GM23248 (cell line): Measurements from ENCODE around the gene PIEZO2. TPM values are rescaled to one million over a fixed set of nuclear protein-coding genes. Genes with fewer than 3 reads are reported as not detected.

Source experiments
- DNase-seq: peaks from one replicate; pipeline ENCODE4 v3.0.0-alpha.2; 2015
- H2AFZ ChIP-seq: fragments of 200-600 bp; sonication (generic); 2 replicates; pipeline ENCODE4 v1.6.1; 2016; ENCODE audit warnings: antibody characterized with exemption
- H3F3A ChIP-seq: fragments of 200-600 bp; sonication (generic); 2 replicates; pipeline ENCODE4 v1.6.1; 2016; ENCODE audit warnings: mild to moderate bottlenecking, antibody characterized with exemption, mixed run types; ENCODE audit not compliant: insufficient read depth
- H3K27ac ChIP-seq: fragments of 200-600 bp; sonication (generic); 2 replicates; pipeline ENCODE4 v1.5.1; 2016; ENCODE audit warnings: mild to moderate bottlenecking
- H3K27me3 ChIP-seq: fragments of 200-600 bp; sonication (generic); replicated peaks from 2 replicates; pipeline ENCODE4 v1.6.1; 2016; ENCODE audit warnings: mild to moderate bottlenecking; ENCODE audit not compliant: insufficient read depth
- H3K36me3 ChIP-seq: fragments of 200-600 bp; sonication (generic); 2 replicates; pipeline ENCODE4 v1.6.1; 2016; ENCODE audit warnings: low read depth, mild to moderate bottlenecking
- H3K4me1 ChIP-seq: fragments of 200-600 bp; sonication (generic); 2 replicates; pipeline ENCODE4 v1.6.1; 2016; ENCODE audit warnings: mild to moderate bottlenecking; ENCODE audit not compliant: insufficient read depth
- H3K4me2 ChIP-seq: fragments of 200-600 bp; sonication (generic); one replicate; pipeline ENCODE4 v1.6.1; 2016; ENCODE audit warnings: mild to moderate bottlenecking; ENCODE audit not compliant: unreplicated experiment
- H3K4me3 ChIP-seq: fragments of 200-600 bp; sonication (generic); 2 replicates; pipeline ENCODE4 v1.5.1; 2016; ENCODE audit warnings: mild to moderate bottlenecking
- H3K79me2 ChIP-seq: fragments of 200-600 bp; sonication (generic); 2 replicates; pipeline ENCODE4 v1.6.1; 2016; ENCODE audit warnings: mild to moderate bottlenecking; ENCODE audit not compliant: insufficient read depth
- H3K9ac ChIP-seq: fragments of 200-600 bp; sonication (generic); 2 replicates; pipeline ENCODE4 v1.6.1; 2016; ENCODE audit warnings: mild to moderate bottlenecking
- H3K9me2 ChIP-seq: fragments of 200-600 bp; sonication (generic); 2 replicates; pipeline ENCODE4 v1.6.1; 2016; ENCODE audit warnings: mixed run types, mild to moderate bottlenecking, moderate library complexity; ENCODE audit not compliant: insufficient read depth
- H3K9me3 ChIP-seq: fragments of 200-600 bp; sonication (generic); one replicate; pipeline ENCODE4 v1.6.1; 2017; ENCODE audit warnings: low read depth
- H4K20me1 ChIP-seq: fragments of 200-600 bp; sonication (generic); 2 replicates; pipeline ENCODE4 v1.6.0; 2016; ENCODE audit not compliant: insufficient read depth
- EZH2 ChIP-seq: fragments of 200-600 bp; sonication (generic); IDR thresholded peaks from 2 replicates; pipeline ENCODE4 v1.6.1; 2018; ENCODE audit warnings: antibody characterized with exemption, mild to moderate bottlenecking; ENCODE audit not compliant: insufficient read depth, poor library complexity, severe bottlenecking
- EZH2phosphoT487 ChIP-seq: fragments of 200-600 bp; sonication (generic); IDR thresholded peaks from 2 replicates; pipeline ENCODE4 v1.6.1; 2018; ENCODE audit warnings: antibody characterized with exemption, moderate library complexity, mild to moderate bottlenecking, low read depth; ENCODE audit not compliant: insufficient read depth
- WGBS, 2 experiments: methylation state at CpG; one replicate each; pipeline ENCODE4 v1.1.6; 2015 to 2017; ENCODE audit warnings: low lambda C conversion rate in 2 of 2, low coverage in 1 of 2; ENCODE audit errors: missing lambda C conversion rate in 2 of 2; 5-methylcytosine and 5-hydroxymethylcytosine counted together
- in situ Hi-C: fragments of 300-500 bp; cut with MboI; formaldehyde crosslinking; loops from 2 replicates; pipeline ENCODE4 v1.15.0; 2020
- polyA plus RNA-seq: library from polyadenylated mRNA; unstranded; fragments of >200 nt; fragmentation: Nextera tagmentation; extraction: Ambion mirVana; gene quantifications from 2 replicates; pipeline ENCODE4 v1.2.1, GENCODE V29; 2016
- total RNA-seq: library from RNA; depleted of rRNA; stranded (reverse); fragments of >200 nt; shearing (Covaris generic); gene quantifications from 2 replicates; pipeline ENCODE4 v1.2.3, GENCODE V29; 2014

PIEZO2 gene
- total and polyA plus RNA-seq, 2 experiments from 2014 or later = 0.93 to 1.5 TPM

DNA sequence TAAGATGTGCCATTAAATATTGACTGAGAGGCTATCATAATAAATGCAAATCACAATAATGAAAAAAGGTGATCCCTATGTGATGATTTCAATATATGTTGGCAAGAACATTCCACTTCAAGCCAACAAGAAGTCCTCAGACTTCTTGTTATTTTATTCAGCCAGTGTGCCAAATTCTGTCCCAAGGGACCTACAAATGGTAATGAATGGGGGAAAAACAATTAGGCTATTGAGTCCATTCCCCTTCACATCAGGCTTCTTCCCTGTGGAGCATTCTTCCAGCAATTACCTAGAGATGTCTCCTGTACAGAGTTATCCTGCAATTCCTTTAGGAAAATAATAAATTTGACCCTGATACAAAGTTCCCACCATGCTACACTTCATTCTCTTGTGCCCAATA is 144.4 kb downstream of the PIEZO2 start:
- Histone ChIP-seq H3K9ac (no peak overlapping the region), H3K36me3 (no peaks in the 10 kb centered on the region), H2AFZ (no peak overlapping the region), H3K9me2 (no peaks in the 10 kb centered on the region), H3K27me3 (no peaks in the 10 kb centered on the region; the same call in 1 of the 2 replicates), H4K20me1 (no peaks in the 10 kb centered on the region), H3K4me1 (no peaks in the 10 kb centered on the region), H3K4me2 (no peak overlapping the region), H3F3A (no peaks in the 10 kb centered on the region), H3K9me3 (no peaks in the 10 kb centered on the region), H3K79me2 (no peaks in the 10 kb centered on the region), H3K4me3 (no peak overlapping the region), H3K27ac (no peak overlapping the region)
- TF ChIP-seq EZH2phosphoT487 (no peak), EZH2 (no peak)
- DNase-seq = no peak
- in situ Hi-C loops = no loop called here

DNA sequence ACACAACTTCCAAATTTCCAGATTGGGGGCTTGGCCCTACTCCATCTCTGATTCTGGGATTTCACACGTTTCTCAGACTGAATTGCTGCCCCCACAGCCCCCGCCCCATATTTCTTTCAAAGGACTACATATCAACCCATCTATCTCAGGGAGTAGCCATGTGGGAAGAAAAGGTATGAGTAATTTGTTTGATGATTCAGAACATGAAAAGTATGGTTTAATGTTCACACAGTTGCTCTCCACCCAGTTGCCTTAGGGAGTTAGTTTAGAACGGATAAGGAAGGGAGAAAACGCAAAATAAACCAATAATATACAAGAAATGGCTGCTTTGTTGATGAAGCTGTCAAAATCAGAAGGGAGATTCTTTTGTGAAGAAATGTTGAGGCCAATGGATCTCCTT is 145.1 kb downstream of the PIEZO2 start:
- H3K27ac ChIP-seq = no peak overlapping the region
- no peaks in the 10 kb centered on the region for H3K9me3 ChIP-seq
- no peaks in the 10 kb centered on the region; the same call in 1 of the 2 replicates for H3K27me3 ChIP-seq
- no peaks in the 10 kb centered on the region for H3K79me2 ChIP-seq
- H3F3A ChIP-seq = no peaks in the 10 kb centered on the region
- in situ Hi-C loops = no loop called here
- H3K4me1 ChIP-seq = no peaks in the 10 kb centered on the region
- no peaks in the 10 kb centered on the region for H4K20me1 ChIP-seq
- H3K36me3 ChIP-seq = no peaks in the 10 kb centered on the region
- H3K9me2 ChIP-seq = no peaks in the 10 kb centered on the region
- no peak overlapping the region for H3K9ac ChIP-seq
- 56 to 62% methylated on average over 4 of the region's 4 CpGs for WGBS, 2 experiments
- H3K4me2 ChIP-seq = no peak overlapping the region
- TF ChIP-seq EZH2 (no peak), EZH2phosphoT487 (no peak)
- DNase-seq = peak; percentile 23
- H2AFZ ChIP-seq = no peak overlapping the region
- H3K4me3 ChIP-seq = no peak overlapping the region

- H3K9me2 ChIP-seq = no peaks in the 10 kb centered on the region
- no peak overlapping the region for H3K4me2 ChIP-seq
- no peaks in the 10 kb centered on the region for H3K79me2 ChIP-seq
- TF ChIP-seq EZH2phosphoT487 (no peak), EZH2 (no peak)
- H4K20me1 ChIP-seq = no peaks in the 10 kb centered on the region
- H3K4me1 ChIP-seq = no peaks in the 10 kb centered on the region
- in situ Hi-C loops = no loop called here
- WGBS, 2 experiments = 56 to 57% methylated on average over 4 of the region's 4 CpGs
- H3K27me3 ChIP-seq = no peaks in the 10 kb centered on the region; the same call in 1 of the 2 replicates
- H3K9ac ChIP-seq = no peak overlapping the region
- H2AFZ ChIP-seq = no peak overlapping the region
- no peak for DNase-seq
- no peaks in the 10 kb centered on the region for H3K9me3 ChIP-seq
- no peaks in the 10 kb centered on the region for H3K36me3 ChIP-seq
- H3F3A ChIP-seq = no peaks in the 10 kb centered on the region
- no peak overlapping the region for H3K27ac ChIP-seq
- no peak overlapping the region for H3K4me3 ChIP-seq
Measured at GRCh38 chr18:11002796-11003195, 146.6 kb downstream of the PIEZO2 start.

DNA sequence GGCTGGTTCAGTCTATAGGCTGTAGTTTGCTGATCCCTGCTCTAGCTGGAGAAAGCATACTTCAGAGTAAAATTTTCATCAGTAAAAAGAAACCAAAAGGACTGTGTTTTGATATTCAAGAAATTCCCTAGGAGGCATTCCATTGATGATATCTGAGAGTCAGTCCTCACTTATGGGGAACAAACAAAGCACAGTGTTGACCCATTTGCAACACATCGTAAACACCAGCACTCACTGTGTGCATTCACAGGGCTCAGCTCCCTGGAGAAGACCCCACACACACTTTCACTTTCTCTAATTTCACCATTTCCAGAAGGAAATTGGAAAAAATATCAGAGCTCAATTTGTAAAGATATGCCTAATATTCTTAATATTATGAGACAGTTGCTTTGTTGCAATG is 147.1 kb downstream of the PIEZO2 start:
- in situ Hi-C loops = no loop called here
- H2AFZ ChIP-seq = no peak overlapping the region
- H3K79me2 ChIP-seq = no peaks in the 10 kb centered on the region
- H3K9me3 ChIP-seq = no peaks in the 10 kb centered on the region
- no peak overlapping the region for H3K27ac ChIP-seq
- DNase-seq = no peak
- H3K27me3 ChIP-seq = no peaks in the 10 kb centered on the region; the same call in 1 of the 2 replicates
- TF ChIP-seq EZH2phosphoT487 (no peak), EZH2 (no peak)
- WGBS, 2 experiments = 86 to 97% methylated on average over 1 of the region's 1 CpG
- no peak overlapping the region for H3K4me3 ChIP-seq
- no peaks in the 10 kb centered on the region for H3K36me3 ChIP-seq
- no peak overlapping the region for H3K9ac ChIP-seq
- no peaks in the 10 kb centered on the region for H3F3A ChIP-seq
- H3K4me2 ChIP-seq = no peak overlapping the region
- H4K20me1 ChIP-seq = no peaks in the 10 kb centered on the region
- no peaks in the 10 kb centered on the region for H3K9me2 ChIP-seq
- H3K4me1 ChIP-seq = no peaks in the 10 kb centered on the region

GRCh38 chr18:11000071-11000470 is 149.3 kb downstream of the PIEZO2 start:
- Histone ChIP-seq H3K9me2 (no peaks in the 10 kb centered on the region), H3K36me3 (no peaks in the 10 kb centered on the region), H3K79me2 (no peaks in the 10 kb centered on the region), H3F3A (no peaks in the 10 kb centered on the region), H3K4me2 (no peak overlapping the region), H2AFZ (no peak overlapping the region), H3K4me1 (no peaks in the 10 kb centered on the region), H3K9me3 (no peaks in the 10 kb centered on the region), H3K27ac (no peak overlapping the region), H3K4me3 (no peak overlapping the region), H3K27me3 (no peaks in the 10 kb centered on the region; the same call in 1 of the 2 replicates), H3K9ac (no peak overlapping the region), H4K20me1 (no peaks in the 10 kb centered on the region)
- DNase-seq = no peak
- in situ Hi-C loops = no loop called here
- TF ChIP-seq EZH2phosphoT487 (no peak), EZH2 (no peak)
- WGBS, 2 experiments = 4 to 6% methylated on average over 3 of the region's 3 CpGs
